LHCN-M2 (cell line): ENCODE measurements around the gene TREH. TPM values are rescaled to one million over a fixed set of nuclear protein-coding genes. Genes with fewer than 3 reads are reported as not detected.
A peak's percentile ranks its signal among the peaks of the same experiment; 100 is the strongest.
"Not testable (repeated sequence)": the region's sequence is repeated elsewhere in the genome, so short reads cannot be mapped to it uniquely, and the experiment has no call there.

Experiments used
- DNase-seq: peaks from one replicate; pipeline ENCODE4 v3.0.0-alpha.2; 2012; ENCODE audit warnings: low read depth
- total RNA-seq: library from RNA; depleted of rRNA; stranded (reverse); fragments of >200 nt; gene quantifications from 2 replicates; pipeline ENCODE4 v1.2.3, GENCODE V29; 2014

TREH gene
- total RNA-seq, 1 experiment from 2014 or later: not detected

GRCh38 chr11:118696673-118697226 lies 17.3 kb upstream of the TREH start:
- DNase-seq: no peak

GRCh38 chr11:118694771-118695170 lies 15.3 kb upstream of the TREH start:
- no peak for DNase-seq

- DNase-seq: no peak
These were observed 14.7 kb upstream of the TREH start for GRCh38 chr11:118694185-118694584.

GRCh38 chr11:118691926-118692830 lies 12.7 kb upstream of the TREH start:
- DNase-seq: peak; percentile 94

- DNase-seq: no peak
These were observed 11.3 kb upstream of the TREH start for GRCh38 chr11:118690553-118691304.

DNA sequence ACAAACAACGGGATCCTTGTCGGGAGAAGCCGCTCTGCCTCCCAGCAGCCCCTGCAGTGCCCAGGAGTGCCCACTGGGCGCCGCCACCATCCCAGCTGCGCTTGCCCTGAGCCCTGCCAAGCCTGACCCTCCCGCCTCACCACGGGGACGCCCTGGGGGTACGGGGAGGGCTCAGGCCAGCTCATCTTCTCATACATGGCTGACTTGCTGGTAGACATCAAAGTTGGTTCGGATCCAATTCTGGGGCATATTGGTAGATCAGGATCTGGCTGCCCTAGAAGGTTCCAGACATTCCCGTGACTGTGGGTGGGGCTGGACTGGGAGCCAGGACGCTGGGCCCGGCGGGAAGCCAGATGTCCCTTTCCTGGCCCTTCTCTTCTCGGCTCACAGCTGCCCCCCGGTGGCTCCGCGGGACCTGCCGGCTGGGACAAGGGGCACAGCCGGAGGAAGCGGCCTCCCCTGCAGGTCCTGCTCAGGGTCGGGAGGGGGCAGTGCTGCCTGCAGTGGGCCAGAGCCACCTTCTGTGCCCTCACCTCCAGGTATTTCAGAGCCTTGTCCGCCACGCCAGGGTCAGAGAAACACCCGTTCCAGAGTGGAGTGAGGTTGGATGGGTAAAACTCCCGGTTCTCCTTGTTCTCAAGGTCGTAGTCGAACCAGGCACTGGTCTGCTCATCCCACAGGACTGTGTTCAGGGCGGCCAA lies 10.6 kb upstream of the TREH start:
- peak; percentile 89 for DNase-seq

- DNase-seq: no peak
These were observed 10.0 kb upstream of the TREH start for GRCh38 chr11:118689503-118689851.

DNA sequence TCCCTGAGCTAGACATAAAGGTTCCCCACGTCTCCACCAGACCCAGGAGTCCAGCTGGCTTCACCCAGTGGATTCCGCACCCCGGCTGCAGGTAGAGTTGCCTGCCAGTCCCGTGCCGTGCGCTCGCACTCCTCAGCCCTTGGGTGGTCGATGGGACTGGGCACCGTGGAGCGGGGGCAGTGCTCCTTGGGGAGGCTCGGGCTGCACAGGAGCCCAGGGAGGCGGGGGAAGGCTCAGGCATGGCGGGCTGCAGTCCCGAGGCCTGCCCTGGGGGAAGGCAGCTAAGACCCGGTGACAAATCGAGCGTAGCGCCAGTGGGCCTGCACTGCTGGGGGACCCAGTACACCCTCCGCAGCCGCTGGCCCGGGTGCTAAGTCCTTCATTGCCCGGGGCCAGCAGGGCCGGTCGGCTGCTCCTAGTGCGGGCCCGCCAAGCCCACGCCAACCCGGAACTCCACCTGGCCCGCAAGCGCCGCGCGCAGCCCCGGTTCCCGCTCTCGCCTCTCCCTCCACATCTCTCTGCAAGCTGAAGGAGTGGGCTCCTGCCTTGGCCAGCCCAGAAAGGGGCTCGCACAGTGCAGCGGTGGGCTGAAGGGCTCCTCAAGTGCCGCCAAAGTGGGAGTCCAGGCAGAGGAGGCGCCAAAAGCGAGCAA lies 9.5 kb upstream of the TREH start:
- no peak for DNase-seq

DNA sequence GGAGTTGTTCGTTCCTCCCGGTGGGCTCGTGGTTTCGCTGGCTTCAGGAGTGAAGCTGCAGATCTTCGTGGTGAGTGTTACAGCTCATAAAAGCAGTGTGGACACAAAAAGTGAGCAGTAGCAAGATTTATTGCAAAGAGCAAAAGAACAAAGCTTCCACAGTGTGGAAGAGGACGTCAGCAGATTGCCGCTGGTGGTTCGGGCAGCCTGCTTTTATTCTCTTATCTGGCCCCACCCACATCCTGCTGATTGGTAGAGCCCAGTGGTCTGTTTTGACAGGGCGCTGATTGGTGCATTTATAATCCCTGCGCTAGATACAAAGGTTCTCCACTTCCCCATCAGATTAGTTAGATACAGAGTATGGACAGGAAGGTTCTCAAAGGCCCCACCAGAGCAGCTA lies 8.9 kb upstream of the TREH start:
- DNase-seq: not testable (repeated sequence)

DNA sequence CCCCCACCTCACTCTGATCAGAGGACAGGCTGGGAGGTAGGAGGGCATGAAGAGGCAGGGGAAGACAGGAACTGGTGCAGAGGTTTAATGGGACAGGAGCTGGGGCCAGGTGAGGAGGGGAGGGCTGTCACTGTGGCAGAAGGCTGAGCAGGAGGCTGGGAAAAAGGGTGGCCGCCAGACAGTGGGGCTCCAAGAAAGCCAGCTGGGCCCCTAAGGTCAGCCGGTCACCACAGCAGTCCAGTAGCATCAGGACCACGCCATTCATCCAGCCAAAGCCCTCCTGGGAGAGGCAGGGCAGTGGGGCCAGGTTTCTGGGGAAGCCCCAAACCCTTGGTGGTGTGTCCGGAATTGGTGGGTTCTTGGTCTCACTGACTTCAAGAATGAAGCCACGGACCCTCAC lies 8.5 kb upstream of the TREH start:
- no peak for DNase-seq

DNA sequence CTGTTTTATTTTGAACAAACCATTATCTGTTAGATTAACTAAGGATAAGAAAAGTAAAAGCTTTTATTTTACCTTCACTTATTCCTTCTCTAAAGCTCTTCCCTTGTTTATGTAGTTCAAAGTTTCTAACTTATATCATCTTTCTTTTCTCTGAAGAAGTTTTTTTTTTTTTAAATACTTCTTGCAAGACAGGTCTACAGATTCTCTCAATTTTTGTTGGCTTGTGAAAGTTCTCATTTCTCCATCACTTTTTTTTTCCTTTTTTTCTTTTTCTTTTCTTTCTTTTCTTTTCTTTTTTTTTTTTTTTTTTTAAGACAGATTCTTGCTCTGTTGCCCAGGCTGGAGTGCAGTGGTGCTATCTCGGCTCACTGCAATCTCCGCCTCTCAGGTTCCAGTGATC lies 4.7 kb upstream of the TREH start:
- DNase-seq: no peak

DNA sequence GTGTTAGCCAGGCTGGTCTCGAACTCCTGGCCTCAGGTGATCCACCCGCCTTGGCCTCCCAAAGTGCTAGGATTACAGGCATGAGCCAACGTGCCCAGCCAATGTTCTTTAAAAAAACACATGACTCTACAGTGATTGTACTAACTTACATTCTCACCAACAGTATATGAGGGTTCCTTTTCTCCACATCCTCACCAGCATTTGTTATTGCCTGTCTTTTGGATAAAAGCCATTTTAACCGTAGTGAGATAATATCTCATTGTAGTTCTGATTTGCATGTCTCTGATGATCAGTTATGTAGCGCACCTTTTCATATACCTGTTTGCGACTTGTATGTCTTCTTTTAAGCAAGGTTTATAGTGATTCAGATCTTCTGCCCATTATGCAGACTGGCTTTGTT lies 3.5 kb upstream of the TREH start:
- not testable (repeated sequence) for DNase-seq

- no peak for DNase-seq
These were observed 2.9 kb upstream of the TREH start for GRCh38 chr11:118682372-118682771.

- DNase-seq: not testable (repeated sequence)
These were observed 542 bp downstream of the TREH start for GRCh38 chr11:118678908-118679307.

- DNase-seq: no peak
These were observed 1.5 kb downstream of the TREH start for GRCh38 chr11:118677977-118678376.

DNA sequence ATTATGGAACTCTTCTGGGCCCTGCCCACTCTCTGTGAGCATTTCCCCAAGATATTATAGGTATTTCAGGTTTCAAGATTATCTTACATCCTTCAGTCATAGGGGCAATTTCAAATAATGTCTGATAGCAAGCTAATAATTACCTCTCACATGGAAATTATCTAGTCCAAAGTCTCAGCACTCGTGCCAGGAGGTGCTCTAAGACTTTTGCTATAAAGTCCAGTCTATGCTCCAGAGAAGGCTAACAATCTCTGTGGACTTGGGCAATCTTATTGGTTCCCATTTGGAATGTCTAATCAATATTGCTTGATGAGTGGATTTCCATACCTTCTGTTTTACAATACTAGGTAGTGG lies 5.4 kb downstream of the TREH start:
- DNase-seq: no peak

- DNase-seq: no peak
These were observed 5.9 kb downstream of the TREH start for GRCh38 chr11:118673361-118674081.

DNA sequence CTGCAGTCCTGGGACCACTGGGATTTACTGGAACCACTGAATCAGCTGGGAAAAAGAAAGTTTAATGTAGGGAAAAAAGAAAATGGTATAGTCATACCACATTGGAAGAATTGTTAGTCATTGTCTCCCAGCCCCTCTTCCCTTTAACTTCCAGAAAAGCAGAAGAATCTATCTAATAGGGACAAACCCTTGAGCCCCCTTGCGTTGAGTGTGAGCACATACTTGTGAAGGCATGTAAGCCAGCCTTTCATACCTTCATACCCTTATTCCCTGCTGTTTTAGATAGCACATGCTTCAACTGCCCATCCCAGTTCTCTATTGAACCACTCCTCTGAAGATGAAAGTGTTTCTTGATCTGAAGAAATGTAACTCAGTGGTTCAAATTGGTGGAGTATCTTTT lies 6.6 kb downstream of the TREH start:
- DNase-seq: no peak

DNA sequence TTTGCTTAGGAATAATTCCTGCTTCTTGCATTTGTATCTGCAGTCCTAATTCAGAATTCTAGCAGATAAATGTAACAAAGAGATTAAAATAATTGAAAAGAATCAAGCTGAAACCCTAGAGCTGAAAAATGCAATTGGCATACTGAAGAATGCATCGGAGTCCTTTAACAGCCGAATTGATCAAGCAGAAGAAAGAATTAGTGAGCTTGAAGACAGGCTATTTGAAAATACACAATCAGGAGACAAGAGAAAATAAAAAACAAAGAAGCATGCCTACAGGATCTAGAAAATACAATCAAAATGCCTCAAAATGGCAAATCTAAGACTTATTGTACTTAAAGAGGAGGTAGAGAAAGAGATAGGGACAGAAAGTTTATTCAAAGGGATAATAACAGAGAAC lies 8.2 kb downstream of the TREH start:
- no peak for DNase-seq

- DNase-seq: no peak
These were observed 9.4 kb downstream of the TREH start for GRCh38 chr11:118670063-118670462.

DNA sequence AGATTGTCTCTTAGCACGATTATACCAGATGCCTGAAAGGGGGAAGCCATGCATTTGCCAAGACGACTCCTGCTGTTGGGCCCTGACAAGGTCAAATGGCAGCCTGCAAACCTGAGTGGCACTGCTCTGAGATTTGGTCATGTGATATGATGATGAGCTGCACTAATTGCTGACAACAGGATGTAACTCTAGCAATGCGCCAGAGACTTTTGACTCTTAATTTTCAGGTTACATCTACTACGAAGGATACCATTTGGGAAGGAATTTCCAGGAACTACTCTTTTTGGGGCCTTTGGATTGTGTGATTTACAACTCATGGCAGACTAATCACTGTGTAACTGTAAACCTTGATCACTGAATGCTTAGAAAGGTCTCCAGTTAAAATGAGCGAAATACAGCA lies 13.1 kb downstream of the TREH start:
- no peak for DNase-seq
